OCI-LY7 (cell line): ENCODE data around the gene CHST11.

Experiments
- EZH2phosphoT487 ChIP-seq: fragments of 200-600 bp; sonication (generic); IDR thresholded peaks from 2 replicates; pipeline ENCODE4 v1.6.1; 2018; ENCODE audit warnings: low read depth, borderline replicate concordance, mild to moderate bottlenecking, mixed run types, antibody characterized with exemption, low read length, moderate library complexity, mixed read lengths
- TF ChIP-seq, protein P1 (sequence below): fragments of 200-600 bp; sonication (generic); conservative IDR thresholded peaks from 2 replicates; pipeline ENCODE4 v1.5.1; 2014; ENCODE audit warnings: mild to moderate bottlenecking, antibody characterized with exemption, low read length, moderate library complexity, mixed read lengths

DNA sequence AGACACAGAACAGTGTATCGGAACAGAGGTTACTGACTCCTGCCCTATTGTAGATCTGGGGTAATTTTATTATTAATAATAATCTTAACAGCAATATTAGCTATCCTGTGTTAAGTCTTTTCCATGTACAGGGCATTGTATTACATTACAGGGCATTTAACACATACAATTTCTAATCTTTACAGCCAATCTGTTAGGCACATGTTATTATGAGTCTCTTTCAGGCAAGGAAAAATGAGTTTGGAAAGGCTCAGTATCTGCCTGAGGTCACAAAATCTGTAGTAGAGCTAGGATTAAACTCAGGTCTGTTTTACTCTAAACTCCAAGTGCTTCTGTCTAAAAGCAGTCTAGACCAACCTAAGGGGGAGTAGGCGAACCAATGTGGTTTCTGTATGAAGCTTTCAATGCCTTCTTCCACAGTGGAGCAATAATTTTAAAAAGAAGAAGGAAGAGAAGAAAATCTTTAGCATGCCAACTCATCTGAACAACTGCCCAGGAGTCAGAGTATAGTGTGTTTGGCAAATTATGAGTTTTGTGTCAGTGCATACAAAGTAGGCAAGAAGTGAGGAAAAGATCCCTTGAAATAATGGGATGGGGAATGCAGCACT, 192.6 kb downstream of the CHST11 start:
- TF ChIP-seq, protein P1, sequence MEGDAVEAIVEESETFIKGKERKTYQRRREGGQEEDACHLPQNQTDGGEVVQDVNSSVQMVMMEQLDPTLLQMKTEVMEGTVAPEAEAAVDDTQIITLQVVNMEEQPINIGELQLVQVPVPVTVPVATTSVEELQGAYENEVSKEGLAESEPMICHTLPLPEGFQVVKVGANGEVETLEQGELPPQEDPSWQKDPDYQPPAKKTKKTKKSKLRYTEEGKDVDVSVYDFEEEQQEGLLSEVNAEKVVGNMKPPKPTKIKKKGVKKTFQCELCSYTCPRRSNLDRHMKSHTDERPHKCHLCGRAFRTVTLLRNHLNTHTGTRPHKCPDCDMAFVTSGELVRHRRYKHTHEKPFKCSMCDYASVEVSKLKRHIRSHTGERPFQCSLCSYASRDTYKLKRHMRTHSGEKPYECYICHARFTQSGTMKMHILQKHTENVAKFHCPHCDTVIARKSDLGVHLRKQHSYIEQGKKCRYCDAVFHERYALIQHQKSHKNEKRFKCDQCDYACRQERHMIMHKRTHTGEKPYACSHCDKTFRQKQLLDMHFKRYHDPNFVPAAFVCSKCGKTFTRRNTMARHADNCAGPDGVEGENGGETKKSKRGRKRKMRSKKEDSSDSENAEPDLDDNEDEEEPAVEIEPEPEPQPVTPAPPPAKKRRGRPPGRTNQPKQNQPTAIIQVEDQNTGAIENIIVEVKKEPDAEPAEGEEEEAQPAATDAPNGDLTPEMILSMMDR: no peak
- TF ChIP-seq EZH2phosphoT487: no peak
